ENCODE measurements around the gene AFF2.

The AFF2 gene

GRCh38 chrX:148768296-148768695 lies 267.9 kb downstream of the AFF2 start:
- no peak for DNase-seq

GRCh38 chrX:148771440-148771839 lies 271.0 kb downstream of the AFF2 start:
- no peak for DNase-seq

DNA sequence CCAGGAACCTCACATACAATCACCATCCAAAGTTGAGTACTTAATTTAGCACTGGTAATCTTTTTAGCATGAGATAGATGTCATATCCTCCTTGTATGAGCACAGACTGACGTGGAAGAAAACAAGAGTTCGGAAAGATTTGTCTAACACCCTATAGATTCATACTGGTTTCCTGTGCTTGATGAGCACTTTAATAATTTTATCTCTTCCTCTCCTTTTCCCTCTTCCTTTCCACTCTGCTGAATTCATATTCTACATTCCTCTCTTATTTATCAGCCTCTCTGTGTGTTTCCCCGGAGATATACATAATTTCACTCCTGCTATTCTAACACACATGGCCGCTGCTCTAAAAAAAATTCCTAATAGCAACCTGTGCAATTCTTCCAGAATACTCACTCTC lies 273.9 kb downstream of the AFF2 start:
- DNase-seq = no peak

DNA sequence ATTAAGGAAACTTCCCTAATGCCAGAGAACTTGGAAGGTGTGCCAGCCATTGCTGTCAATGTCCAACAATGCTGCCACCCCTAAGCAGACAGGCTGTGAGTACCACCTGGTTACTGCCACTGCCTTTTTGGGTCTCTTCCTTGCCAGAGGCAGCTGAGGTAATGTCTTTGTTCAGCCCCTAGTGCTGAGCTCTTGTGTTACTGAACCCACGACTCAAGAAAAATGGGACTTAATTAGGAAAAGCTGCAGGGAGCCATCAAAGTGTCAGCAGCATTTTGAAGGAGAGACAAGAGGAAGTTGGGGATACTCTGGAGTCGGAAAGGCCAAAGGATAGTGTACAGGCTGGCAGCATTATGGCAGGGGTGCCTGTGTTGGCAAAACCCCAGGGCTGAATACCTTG lies 283.7 kb downstream of the AFF2 start:
- DNase-seq = no peak

DNA sequence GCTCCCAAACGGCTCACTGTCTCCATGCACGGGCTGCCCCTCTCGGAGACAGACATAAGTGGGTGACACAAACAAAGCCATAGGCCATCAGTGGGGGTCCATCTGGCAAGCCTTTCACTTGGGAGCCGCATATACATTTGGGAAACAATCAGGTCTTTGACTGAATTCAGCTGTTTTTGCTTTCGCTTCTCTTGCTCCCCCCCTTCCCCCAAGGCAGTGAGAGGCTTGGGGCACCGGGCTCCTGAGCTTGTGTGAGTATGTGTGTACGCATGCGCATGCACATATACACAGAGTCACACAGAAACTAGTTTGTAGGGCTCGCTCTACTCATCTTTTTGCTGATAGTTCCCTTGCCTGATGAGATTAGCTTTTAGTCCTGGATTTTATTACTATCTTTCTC lies 284.4 kb downstream of the AFF2 start:
- no peak for DNase-seq

DNA sequence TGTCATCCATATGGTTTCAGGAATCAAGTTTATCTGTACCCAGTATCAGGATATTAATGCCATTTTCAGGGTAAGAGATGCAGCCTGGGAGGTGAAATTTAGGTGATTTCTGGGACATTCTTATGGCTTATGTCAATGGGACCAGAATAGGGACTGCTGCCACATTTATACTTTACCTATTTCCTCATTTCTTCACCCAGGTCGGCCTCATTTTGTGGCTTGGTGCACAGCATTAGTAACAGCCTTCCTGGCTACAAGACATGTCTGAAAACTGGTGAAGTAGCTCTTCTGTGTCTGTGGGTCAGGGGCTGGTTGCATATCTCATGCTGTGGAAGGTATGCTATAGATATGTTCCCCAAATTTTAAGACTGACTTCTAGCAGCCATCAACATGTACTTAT lies 284.8 kb downstream of the AFF2 start:
- DNase-seq = no peak

- no peak for DNase-seq
Measured at GRCh38 chrX:148788449-148788848, 288.0 kb downstream of the AFF2 start.

DNA sequence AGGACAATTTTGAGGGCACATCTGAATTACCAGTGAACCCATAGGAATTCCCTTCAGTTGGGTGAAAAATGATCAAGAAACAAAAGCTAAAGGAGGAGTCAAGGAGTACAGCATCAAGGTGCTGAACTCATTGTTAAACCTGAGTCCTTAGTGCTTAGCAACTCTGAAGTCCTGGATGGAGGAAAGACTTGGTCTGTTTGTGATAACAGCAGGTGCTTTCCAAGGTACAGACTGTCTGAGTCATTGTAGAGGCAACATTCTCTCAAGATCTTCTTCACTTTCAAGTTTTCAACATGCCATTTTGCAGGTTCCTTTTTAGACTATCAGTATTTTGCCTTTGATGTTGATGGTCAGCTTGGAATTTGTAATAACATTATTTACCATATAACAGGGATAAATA lies 293.9 kb downstream of the AFF2 start:
- no peak for DNase-seq

DNA sequence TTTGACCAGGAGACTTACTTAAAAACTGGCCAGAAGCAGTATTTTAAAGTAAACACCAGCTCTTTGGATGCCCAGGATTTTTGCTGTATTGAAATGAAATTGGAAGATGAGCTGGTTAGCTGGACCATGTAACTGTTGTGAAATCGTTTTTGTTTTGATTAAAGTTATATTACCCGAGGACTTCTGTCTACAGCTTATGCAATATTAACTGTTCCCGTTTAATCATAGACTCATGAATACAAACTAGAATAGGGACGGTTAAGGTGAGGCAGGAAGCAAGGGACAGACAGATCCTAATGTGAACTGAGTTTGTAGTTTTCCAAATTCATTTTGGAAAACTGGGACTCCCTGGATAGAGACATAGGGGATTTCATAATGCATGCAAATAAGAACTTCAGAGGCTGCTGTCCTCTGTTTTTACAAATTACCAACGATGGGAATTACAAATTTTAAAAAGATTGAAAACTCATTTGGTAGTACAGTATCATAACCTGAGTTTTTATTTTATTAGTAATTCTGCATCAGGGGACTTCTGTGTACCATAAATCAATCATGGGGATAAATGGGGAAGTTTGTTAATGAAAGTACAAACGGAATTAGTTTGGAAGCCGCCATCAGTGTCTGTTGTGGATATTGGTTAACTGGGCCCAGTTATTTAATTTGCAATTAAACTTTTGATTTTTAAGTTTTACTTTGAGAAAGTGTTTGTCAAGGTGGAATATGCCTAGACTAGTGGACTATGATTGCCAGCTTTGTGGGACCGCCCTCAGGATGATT lies 304.4 kb downstream of the AFF2 start:
- no peak for DNase-seq

- DNase-seq = no peak
Measured at GRCh38 chrX:148806145-148806870, 305.9 kb downstream of the AFF2 start.

DNA sequence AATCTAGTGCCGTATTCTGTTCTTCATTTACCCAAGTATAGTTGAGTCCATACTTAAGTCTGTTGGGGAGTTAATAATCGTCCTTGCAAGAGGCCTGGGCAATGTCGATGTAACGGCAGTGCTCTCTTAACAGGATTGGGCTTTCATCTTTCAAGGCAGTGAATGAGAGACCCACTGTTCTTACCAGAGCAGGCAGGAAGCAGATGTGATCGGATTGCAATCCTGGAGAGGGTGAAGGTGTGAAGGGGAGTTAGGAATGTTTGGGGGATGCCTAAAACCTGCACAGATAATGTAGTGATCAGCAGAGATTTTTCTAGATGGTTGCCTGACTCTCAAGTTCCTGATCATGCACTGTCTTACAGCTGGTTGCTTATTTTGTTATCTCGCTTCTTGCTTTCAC lies 308.4 kb downstream of the AFF2 start:
- no peak for DNase-seq

GRCh38 chrX:148811236-148811635 lies 310.8 kb downstream of the AFF2 start:
- no peak for DNase-seq

GRCh38 chrX:148813422-148813821 lies 313.0 kb downstream of the AFF2 start:
- DNase-seq = no peak

DNA sequence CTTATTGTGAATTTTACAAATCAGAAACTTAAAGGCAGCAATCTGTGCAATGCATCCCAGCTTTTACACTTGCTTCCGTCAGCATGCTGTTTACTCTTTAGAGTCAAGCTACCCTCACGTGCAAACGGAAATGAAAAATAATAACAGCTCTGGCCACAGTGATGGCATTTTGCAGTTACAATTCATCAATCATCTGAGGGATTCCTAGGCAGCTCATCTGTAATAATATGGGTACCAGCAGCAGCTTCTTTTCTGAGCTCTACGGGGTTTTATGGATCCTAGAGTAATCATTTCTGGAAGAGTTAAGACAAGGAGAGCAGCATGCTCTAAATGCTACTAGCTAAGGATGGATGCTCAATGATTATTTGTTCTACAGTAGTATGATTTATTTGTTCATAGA lies 313.6 kb downstream of the AFF2 start:
- no peak for DNase-seq

GRCh38 chrX:148815218-148815961 lies 315.0 kb downstream of the AFF2 start:
- DNase-seq = no peak

- DNase-seq = no peak
Measured at GRCh38 chrX:148823986-148824385, 323.6 kb downstream of the AFF2 start.

- no peak for DNase-seq
Measured at GRCh38 chrX:148825696-148826095, 325.3 kb downstream of the AFF2 start.

DNA sequence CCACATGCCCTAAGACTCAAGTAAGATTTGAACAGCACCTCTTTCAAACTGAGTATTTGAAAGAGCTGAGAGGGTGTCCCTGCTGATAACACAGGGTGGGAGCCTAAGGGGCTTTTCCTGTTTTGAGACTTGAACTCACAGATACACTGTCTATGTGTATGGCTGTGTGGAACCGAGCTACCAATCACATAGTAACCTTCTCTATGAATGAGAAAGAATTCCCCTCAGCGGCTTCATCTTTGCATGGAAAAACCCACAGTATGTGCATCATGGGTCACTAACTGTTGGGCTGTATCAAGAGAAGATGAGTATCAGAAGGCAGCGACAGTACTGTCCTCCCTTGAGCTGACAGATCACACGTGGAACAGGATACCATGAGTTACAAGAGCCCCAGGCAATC lies 336.3 kb downstream of the AFF2 start:
- DNase-seq = no peak

DNA sequence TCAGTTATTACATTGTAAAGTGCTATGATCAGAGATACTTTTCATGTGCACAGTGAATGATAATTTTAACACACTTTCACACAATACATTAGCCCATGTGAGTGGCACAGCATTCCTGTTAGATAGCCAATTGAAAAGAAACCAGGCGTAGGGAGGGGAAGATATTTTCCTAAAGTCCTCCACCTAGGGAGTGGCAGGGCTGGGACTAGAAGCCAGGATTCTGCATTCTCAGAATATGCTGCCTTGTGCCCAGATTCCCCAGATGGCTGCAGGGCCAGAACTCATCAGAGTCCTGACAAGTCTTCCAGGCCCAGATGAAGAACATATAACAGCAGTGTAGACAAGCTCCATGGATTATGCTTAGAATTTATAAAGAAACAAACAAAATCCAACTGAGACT lies 350.2 kb downstream of the AFF2 start:
- no peak for DNase-seq

DNA sequence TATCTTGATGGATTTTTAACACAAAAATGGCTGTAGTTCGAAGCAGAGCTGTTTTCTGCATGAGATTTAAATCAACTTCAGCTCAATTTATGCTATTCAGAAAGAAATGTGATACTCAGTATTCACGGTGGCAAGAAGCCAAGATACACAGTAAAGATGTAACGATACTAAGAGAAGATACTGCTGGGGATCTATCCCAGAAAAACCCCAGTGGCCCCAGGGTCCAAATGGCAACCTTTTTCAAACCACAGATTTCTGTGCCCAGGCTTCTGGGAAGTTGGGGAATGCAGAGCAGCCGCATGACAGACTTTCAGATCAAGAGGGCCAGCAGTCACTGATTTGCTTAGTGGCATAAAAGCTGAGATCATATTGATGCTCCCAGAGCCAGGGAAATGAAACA lies 353.9 kb downstream of the AFF2 start:
- no peak for DNase-seq

GRCh38 chrX:148856505-148856904 lies 356.1 kb downstream of the AFF2 start:
- DNase-seq = no peak

DNA sequence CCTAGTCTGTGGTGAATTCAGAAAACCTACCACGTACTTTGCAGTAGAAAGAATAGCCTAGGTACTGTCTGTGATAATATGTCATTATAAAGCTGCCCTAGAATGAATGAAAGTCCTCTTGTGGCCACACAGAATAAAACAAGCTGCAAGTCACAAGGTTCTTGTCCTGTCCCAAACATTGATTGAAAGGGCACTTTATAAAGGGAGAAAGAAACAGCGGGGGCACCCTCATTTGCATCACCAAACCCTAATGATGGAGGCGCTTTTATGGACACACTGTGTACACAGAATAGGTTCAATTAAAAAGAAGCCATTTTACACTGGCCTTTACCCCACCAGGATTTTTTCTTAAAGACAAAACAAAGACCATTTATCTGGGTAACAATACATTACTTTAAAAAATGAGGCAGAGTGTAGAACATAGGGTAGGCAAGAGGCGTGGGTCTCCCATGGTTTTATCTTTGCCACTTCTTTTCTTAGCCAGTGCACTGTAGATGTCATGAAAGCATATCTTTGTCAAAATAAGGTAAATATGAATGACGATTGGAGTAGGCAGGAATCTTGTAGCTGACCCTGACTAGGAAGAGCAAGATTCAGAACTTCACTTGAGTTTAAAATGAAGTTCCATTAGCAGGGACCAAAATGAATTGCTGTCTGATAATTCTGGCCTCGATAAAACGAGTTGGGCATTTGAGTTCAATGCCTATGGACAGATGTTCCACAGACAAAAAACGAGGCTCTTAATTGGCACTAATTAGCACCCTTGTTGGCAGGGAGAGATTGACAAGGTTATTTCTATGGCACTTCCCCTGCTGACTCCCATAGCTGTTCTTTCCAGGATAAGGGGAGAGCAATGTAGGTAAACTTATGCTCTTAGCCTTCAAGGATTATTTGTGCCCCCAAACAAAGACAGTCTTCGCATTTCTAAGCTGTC lies 365.1 kb downstream of the AFF2 start:
- no peak for DNase-seq

DNA sequence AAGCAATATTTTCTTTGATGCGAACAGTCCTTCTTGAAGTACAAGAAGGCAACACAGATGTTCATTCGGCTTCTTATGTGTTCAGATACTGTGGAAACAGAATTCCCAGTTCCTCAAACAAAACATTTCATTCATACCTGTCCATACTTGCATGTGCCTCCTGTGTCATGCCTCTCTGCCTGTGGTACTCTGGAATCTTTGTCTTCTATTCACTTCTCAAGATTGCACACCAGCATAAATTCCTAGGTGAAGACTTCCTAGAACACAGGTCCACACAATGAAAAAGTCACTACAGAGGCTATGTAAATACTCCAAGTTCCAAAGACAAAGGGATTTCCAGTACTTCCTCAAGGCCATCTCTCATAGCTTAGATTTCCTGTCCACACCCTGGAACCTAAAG lies 367.2 kb downstream of the AFF2 start:
- no peak for DNase-seq
